Common myeloid progenitor, CD34-positive (primary cell): ENCODE measurements around the gene CD101.

ENCODE experiments used
- CTCF ChIA-PET: fragments of 350-600 bp; sonication (Branson Sonifier 250); formaldehyde crosslinking; loops from one replicate; lab custom pipeline; 2021; ENCODE audit warnings: antibody characterized with exemption; lab: Charles Lee
- POLR2A ChIA-PET: fragments of 350-600 bp; sonication (Branson Sonifier 250); formaldehyde crosslinking; loops from one replicate; lab custom pipeline; 2021; ENCODE audit warnings: antibody characterized with exemption; lab: Charles Lee
- DNase-seq, 3 donors: peaks; one replicate each; pipeline versions ENCODE4 v3.0.0 to v3.0.0-alpha.2; 2013
- H3K27ac ChIP-seq, 2 experiments: 1 replicate in 1 of 2; 2 replicates in 1 of 2; pipeline ENCODE4 v1.7.0; 2013; ENCODE audit warnings: inconsistent platforms in 2 of 2, low read length in 2 of 2, mild to moderate bottlenecking in 2 of 2, low read depth in 1 of 2, moderate library complexity in 1 of 2; ENCODE audit not compliant: severe bottlenecking in 2 of 2, insufficient read depth in 1 of 2, poor library complexity in 1 of 2
- H3K27me3 ChIP-seq, 5 experiments: replicated peaks in 2 of 5; 1 replicate in 3 of 5; 2 replicates in 2 of 5; pipeline versions ENCODE4 v1.6.1 to v1.7.0; 2013; ENCODE audit warnings: low read length in 4 of 5, mild to moderate bottlenecking in 2 of 5, moderate library complexity in 2 of 5, inconsistent platforms in 1 of 5; ENCODE audit not compliant: insufficient read depth in 5 of 5, control insufficient read depth in 4 of 5
- H3K36me3 ChIP-seq, 4 experiments: 1 replicate in 2 of 4; 2 replicates in 2 of 4; pipeline versions ENCODE4 v1.6.1 to v1.7.0; 2013; ENCODE audit warnings: low read length in 3 of 4, control low read depth in 1 of 4, mild to moderate bottlenecking in 1 of 4; ENCODE audit not compliant: control insufficient read depth in 4 of 4, insufficient read depth in 4 of 4
- H3K4me1 ChIP-seq, 4 experiments: 1 replicate in 3 of 4; 2 replicates in 1 of 4; pipeline versions ENCODE4 v1.6.1 to v1.7.1; 2013; ENCODE audit warnings: low read length in 3 of 4, mild to moderate bottlenecking in 3 of 4, control low read depth in 1 of 4, inconsistent platforms in 1 of 4, moderate library complexity in 1 of 4; ENCODE audit not compliant: control insufficient read depth in 4 of 4, insufficient read depth in 4 of 4; ENCODE audit errors: control extremely low read depth in 1 of 4
- H3K4me3 ChIP-seq, 7 experiments: 1 replicate in 4 of 7; 2 replicates in 3 of 7; pipeline versions ENCODE4 v1.5.1 to v1.7.0; 2013; ENCODE audit warnings: mild to moderate bottlenecking in 7 of 7, low read length in 6 of 7, moderate library complexity in 6 of 7, inconsistent platforms in 2 of 7, low read depth in 2 of 7, control low read depth in 1 of 7; ENCODE audit not compliant: insufficient read depth in 4 of 7, control insufficient read depth in 1 of 7; ENCODE audit errors: extremely low read depth in 1 of 7
- H3K9me3 ChIP-seq, 5 experiments: 1 replicate in 4 of 5; 2 replicates in 1 of 5; pipeline versions ENCODE4 v1.6.1 to v1.7.1; 2013; ENCODE audit warnings: low read length in 4 of 5, mild to moderate bottlenecking in 2 of 5, inconsistent platforms in 1 of 5, low read depth in 1 of 5, moderate library complexity in 1 of 5; ENCODE audit not compliant: control insufficient read depth in 4 of 5, insufficient read depth in 2 of 5; ENCODE audit errors: control extremely low read depth in 1 of 5
- WGBS: methylation state at CpG from one replicate; pipeline ENCODE4 v1.1.5; 2013; ENCODE audit not compliant: insufficient coverage; 5-methylcytosine and 5-hydroxymethylcytosine counted together

Gene CD101

GRCh38 chr1:117047271-117047670 is 45.7 kb downstream of the CD101 start:
- H3K9me3 ChIP-seq: peaks cover 0 to 5% (median 3%) of the 10 kb centered on the region in 5 experiments
- H3K27ac ChIP-seq: no peak overlapping the region
- H3K4me3 ChIP-seq: no peak overlapping the region
- WGBS: 100% methylated on average over 1 of the region's 2 CpGs
- POLR2A ChIA-PET: no interaction called here
- no peaks in the 10 kb centered on the region for H3K27me3 ChIP-seq
- CTCF ChIA-PET: no interaction called here
- peaks cover 11 to 22% (median 20%) of the 10 kb centered on the region in 4 experiments for H3K4me1 ChIP-seq
- DNase-seq: no peak
- H3K36me3 ChIP-seq: peaks cover 0 to 4% (median 0%) of the 10 kb centered on the region in 4 experiments

DNA sequence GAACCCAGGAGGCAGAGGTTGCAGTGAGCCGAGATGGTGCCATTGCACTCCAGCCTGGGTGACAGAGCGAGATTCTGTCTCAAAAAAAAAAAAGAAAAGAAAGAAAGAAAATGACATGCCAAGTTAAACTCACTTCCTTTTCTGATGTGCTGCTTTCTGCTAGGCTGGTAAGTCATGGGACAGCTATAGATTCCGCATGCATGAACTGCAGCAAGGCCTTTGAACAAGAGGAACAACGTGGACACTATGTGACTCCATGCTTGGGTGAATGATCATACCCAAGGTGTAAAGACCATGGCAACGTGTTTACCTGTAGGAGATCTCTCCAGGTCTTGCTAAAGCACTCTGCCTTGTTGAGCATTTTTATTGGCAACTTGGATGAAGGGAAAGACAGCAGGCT is 48.3 kb downstream of the CD101 start:
- DNase-seq: peak in 1 of 3 donors; percentile 19
- Histone ChIP-seq H3K4me3 (no peak overlapping the region), H3K9me3 (no peaks in the 10 kb centered on the region), H3K4me1 (peaks cover 11 to 22% (median 20%) of the 10 kb centered on the region in 4 experiments), H3K27me3 (no peaks in the 10 kb centered on the region), H3K27ac (no peak overlapping the region), H3K36me3 (peaks cover 0 to 4% (median 0%) of the 10 kb centered on the region in 4 experiments)
- 89% methylated on average over 4 of the region's 5 CpGs for WGBS
- ChIA-PET POLR2A (interaction anchor here (0.6 kb wide), 1 partner anchor 14 kb away, joined by 3 read pairs; no protein-coding TSS in a partner anchor), CTCF (interaction anchor here (1.0 kb wide), 1 partner anchor 115 kb away, joined by 3 read pairs; no protein-coding TSS in a partner anchor)

- Histone ChIP-seq H3K27me3 (no peaks in the 10 kb centered on the region), H3K9me3 (no peaks in the 10 kb centered on the region), H3K4me1 (peaks cover 11 to 22% (median 20%) of the 10 kb centered on the region in 4 experiments), H3K27ac (peak overlapping the region in 1 of 2 experiments; percentile 67), H3K4me3 (peak overlapping the region in 5 of 7 experiments; percentile 1 to 70 (median 37)), H3K36me3 (peaks cover 0 to 4% (median 0%) of the 10 kb centered on the region in 4 experiments)
- WGBS: 16% methylated on average over 7 of the region's 8 CpGs
- peak; percentile 20 to 73 (median 71) for DNase-seq
- POLR2A ChIA-PET: no interaction called here
- CTCF ChIA-PET: interaction anchor here (1.1 to 1.4 kb wide), 2 partner anchors 234 to 477 kb away, joined by 3 to 7 read pairs; no protein-coding TSS in a partner anchor
These were observed 49.9 kb downstream of the CD101 start for GRCh38 chr1:117051224-117052064.

DNA sequence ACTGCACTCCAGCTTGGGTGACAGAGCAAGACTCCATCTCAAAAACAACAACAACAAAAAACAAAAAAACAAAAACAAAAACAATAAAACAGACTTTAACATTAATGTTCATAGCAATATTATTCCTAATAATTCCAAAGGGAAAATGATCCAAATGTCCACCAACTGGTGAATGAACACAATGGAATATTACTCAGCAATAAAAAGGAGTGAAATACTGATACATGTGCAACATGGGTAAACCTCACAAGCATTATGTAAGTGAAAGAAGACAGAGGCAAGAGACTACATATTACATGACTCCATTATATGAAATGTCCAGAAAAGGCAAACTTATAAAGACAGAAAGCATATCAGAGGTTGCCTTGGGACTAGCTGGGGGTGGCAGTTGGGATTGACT is 52.5 kb downstream of the CD101 start:
- Histone ChIP-seq H3K27ac (no peak overlapping the region), H3K9me3 (no peaks in the 10 kb centered on the region), H3K36me3 (no peaks in the 10 kb centered on the region), H3K27me3 (no peaks in the 10 kb centered on the region), H3K4me1 (peaks cover 6 to 24% (median 20%) of the 10 kb centered on the region in 4 experiments), H3K4me3 (no peak overlapping the region)
- ChIA-PET CTCF (interaction anchor here (0.6 to 1.7 kb wide), 7 partner anchors 25 to 480 kb away, joined by 3 to 5 read pairs (median 3); no protein-coding TSS in a partner anchor), POLR2A (no interaction called here)
- DNase-seq: no peak

GRCh38 chr1:117058810-117059209 is 57.2 kb downstream of the CD101 start:
- H3K27ac ChIP-seq: peak overlapping the region; percentile 46 to 79
- peaks cover 0 to 15% (median 4%) of the 10 kb centered on the region in 4 experiments for H3K36me3 ChIP-seq
- POLR2A ChIA-PET: no interaction called here
- no peaks in the 10 kb centered on the region for H3K27me3 ChIP-seq
- DNase-seq: peak in 1 of 3 donors; percentile 21
- no CpG with 5 or more reads among the region's 4 CpGs for WGBS
- H3K4me3 ChIP-seq: peak overlapping the region in 6 of 7 experiments; percentile 71 to 97 (median 90)
- H3K4me1 ChIP-seq: peaks cover 3 to 40% (median 19%) of the 10 kb centered on the region in 4 experiments
- H3K9me3 ChIP-seq: no peaks in the 10 kb centered on the region
- CTCF ChIA-PET: interaction anchor here (1.2 to 3.9 kb wide), 3 partner anchors 321 to 487 kb away, joined by 3 to 25 read pairs (median 4); no protein-coding TSS in a partner anchor

DNA sequence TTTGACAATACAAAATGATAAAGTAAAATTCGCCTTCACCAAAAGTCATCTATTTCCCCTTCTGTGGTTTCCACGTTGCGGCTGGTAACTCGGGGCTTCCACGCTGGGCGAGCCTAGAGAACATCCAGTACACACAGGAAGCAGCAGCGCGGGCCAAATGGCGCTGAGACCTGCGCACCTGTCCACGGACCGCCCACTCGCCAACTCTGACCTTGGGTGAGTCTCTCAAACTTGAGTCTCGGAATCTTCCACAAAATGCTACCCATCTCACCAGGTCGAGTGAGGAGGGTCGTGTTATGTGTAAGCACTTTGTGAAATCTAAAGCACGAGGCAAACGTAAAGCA is 57.7 kb downstream of the CD101 start:
- H3K4me3 ChIP-seq: peak overlapping the region; percentile 68 to 97 (median 90)
- POLR2A ChIA-PET: no interaction called here
- peaks cover 0 to 18% (median 5%) of the 10 kb centered on the region in 4 experiments for H3K36me3 ChIP-seq
- WGBS: 0% methylated on average over 7 of the region's 18 CpGs
- H3K27ac ChIP-seq: peak overlapping the region; percentile 46 to 79
- H3K27me3 ChIP-seq: no peaks in the 10 kb centered on the region
- no peaks in the 10 kb centered on the region for H3K9me3 ChIP-seq
- peaks cover 3 to 40% (median 19%) of the 10 kb centered on the region in 4 experiments for H3K4me1 ChIP-seq
- CTCF ChIA-PET: interaction anchor here (1.5 to 3.9 kb wide), 3 partner anchors 12 to 335 kb away, joined by 4 to 25 read pairs (median 4); no protein-coding TSS in a partner anchor
- DNase-seq: peak; percentile 66 to 88 (median 85)
